SK-N-SH (cell line): ENCODE results near the gene ACSF3. TPM values are rescaled to one million over a fixed set of nuclear protein-coding genes. Genes with fewer than 3 reads are reported as not detected.

ENCODE experiments used
- CTCF ChIA-PET: fragments of 300-600, 350-600 bp; formaldehyde crosslinking; extraction: SDS; loops from one replicate; lab custom pipeline; 2021; lab: Yijun Ruan, JAX
- POLR2A ChIA-PET: fragments of 350-600 bp; sonication (Branson Sonifier 250); formaldehyde crosslinking; extraction: SDS; loops from one replicate; lab custom pipeline; 2020; ENCODE audit warnings: antibody characterized with exemption, inconsistent platforms; lab: Yijun Ruan, JAX
- DNase-seq: peaks from one replicate; pipeline ENCODE4 v3.0.0; 2012
- H2AFZ ChIP-seq: fragments of 200-600 bp; sonication (generic); 2 replicates; pipeline ENCODE4 v1.8.1; 2016; ENCODE audit warnings: antibody characterized with exemption, mild to moderate bottlenecking, low read depth
- H3F3A ChIP-seq: fragments of 200-600 bp; sonication (generic); replicated peaks from 2 replicates; pipeline ENCODE3; 2016; ENCODE audit warnings: antibody characterized with exemption, mild to moderate bottlenecking; ENCODE audit not compliant: insufficient read depth
- H3K27ac ChIP-seq, 2 experiments: fragments of 200-500 bp in 1 of 2; fragments of 200-600 bp in 1 of 2; sonication (Bioruptor generic) in 1 of 2; sonication (generic), shearing (Covaris generic) in 1 of 2; 2 replicates each; pipeline versions ENCODE4 v1.5.1 to v1.6.1; 2014 to 2016; ENCODE audit warnings: low read depth in 2 of 2, inconsistent platforms in 1 of 2, low read length in 1 of 2, mild to moderate bottlenecking in 1 of 2, mixed read lengths in 1 of 2
- H3K27me3 ChIP-seq: fragments of 200-600 bp; sonication (generic), shearing (Covaris generic); 2 replicates; pipeline ENCODE4 v1.6.1; 2016; ENCODE audit warnings: mixed run types; ENCODE audit not compliant: insufficient read depth
- H3K36me3 ChIP-seq, 2 experiments: fragments of 200-500 bp in 1 of 2; fragments of 200-600 bp in 1 of 2; sonication (Bioruptor generic) in 1 of 2; sonication (generic) in 1 of 2; replicated peaks in 1 of 2; 2 replicates each; pipeline versions ENCODE3 to v1.5.1; 2014 to 2016; ENCODE audit warnings: low read length in 1 of 2, mild to moderate bottlenecking in 1 of 2; ENCODE audit not compliant: insufficient read depth in 2 of 2, control insufficient read depth in 1 of 2
- H3K4me1 ChIP-seq, 2 experiments: fragments of 200-500 bp in 1 of 2; fragments of 200-600 bp in 1 of 2; sonication (Bioruptor generic) in 1 of 2; sonication (generic), shearing (Covaris generic) in 1 of 2; 2 replicates each; pipeline versions ENCODE4 v1.5.1 to v1.6.1; 2014 to 2016; ENCODE audit warnings: low read depth in 1 of 2, low read length in 1 of 2, mixed run types in 1 of 2; ENCODE audit not compliant: insufficient read depth in 2 of 2, control insufficient read depth in 1 of 2
- H3K4me2 ChIP-seq: fragments of 200-600 bp; sonication (generic), shearing (Covaris generic); 2 replicates; pipeline ENCODE4 v1.6.1; 2017; ENCODE audit warnings: mixed run types
- H3K4me3 ChIP-seq, 2 experiments: fragments of 200-500 bp in 1 of 2; fragments of 200-600 bp in 1 of 2; sonication (Bioruptor generic) in 1 of 2; sonication (generic), shearing (Covaris generic) in 1 of 2; 2 replicates each; pipeline versions ENCODE4 v1.5.1 to v1.8.1; 2014 to 2016; ENCODE audit warnings: low read depth in 2 of 2, inconsistent platforms in 1 of 2, low read length in 1 of 2, mild to moderate bottlenecking in 1 of 2, mixed read lengths in 1 of 2, moderate library complexity in 1 of 2
- H3K79me2 ChIP-seq: fragments of 200-600 bp; sonication (generic); 2 replicates; pipeline ENCODE4 v1.8.1; 2017; ENCODE audit warnings: mild to moderate bottlenecking; ENCODE audit not compliant: insufficient read depth
- H3K9ac ChIP-seq: fragments of 200-600 bp; sonication (generic); 2 replicates; pipeline ENCODE4 v1.6.1; 2017; ENCODE audit warnings: mixed run types
- H3K9me2 ChIP-seq: fragments of 200-600 bp; sonication (generic); 2 replicates; pipeline ENCODE4 v1.6.1; 2017; ENCODE audit warnings: mixed run types
- H3K9me3 ChIP-seq: fragments of 200-600 bp; sonication (generic); 2 replicates; pipeline ENCODE4 v1.6.1; 2017; ENCODE audit warnings: mixed run types, mild to moderate bottlenecking, moderate library complexity
- H4K20me1 ChIP-seq: fragments of 200-600 bp; sonication (generic); 2 replicates; pipeline ENCODE4 v1.6.1; 2017; ENCODE audit warnings: mild to moderate bottlenecking, mixed run types; ENCODE audit not compliant: insufficient read depth
- ELF1 ChIP-seq: IDR thresholded peaks from 2 replicates; pipeline ENCODE4 v1.4.0; 2012
- GABPA ChIP-seq: IDR thresholded peaks from 2 replicates; pipeline ENCODE4 v1.4.0; 2012; ENCODE audit warnings: low read depth, mild to moderate bottlenecking
- GATA2 ChIP-seq: sonication (generic); formaldehyde crosslinking; IDR thresholded peaks from 2 replicates; pipeline ENCODE4 v1.5.0; 2020; ENCODE audit warnings: mild to moderate bottlenecking, missing genetic modification reagents
- IRF3 ChIP-seq: fragments of 150-350 bp; IDR thresholded peaks from 2 replicates; pipeline ENCODE4 v1.6.1; 2016; ENCODE audit warnings: mild to moderate bottlenecking, low read depth, low read length
- JUND ChIP-seq: IDR thresholded peaks from 2 replicates; pipeline ENCODE4 v1.4.0; 2012
- MAX ChIP-seq: IDR thresholded peaks from 2 replicates; pipeline ENCODE4 v1.4.0; 2012; ENCODE audit warnings: low read depth
- MXI1 ChIP-seq: IDR thresholded peaks from 2 replicates; pipeline ENCODE4 v1.6.1; 2012; ENCODE audit warnings: mild to moderate bottlenecking, low read depth, low read length, improper control_type of control experiment
- NRF1 ChIP-seq: IDR thresholded peaks from 2 replicates; pipeline ENCODE4 v1.6.1; 2012; ENCODE audit warnings: low read depth, mild to moderate bottlenecking, low read length
- POLR2AphosphoS5 ChIP-seq: IDR thresholded peaks from 2 replicates; pipeline ENCODE4 v1.6.1; 2012; ENCODE audit warnings: low read depth, low read length
- RAD21 ChIP-seq: IDR thresholded peaks from 2 replicates; pipeline ENCODE4 v1.6.1; 2012; ENCODE audit warnings: mild to moderate bottlenecking, low read length
- REST ChIP-seq: IDR thresholded peaks from 2 replicates; pipeline ENCODE4 v1.6.1; 2012; ENCODE audit warnings: mild to moderate bottlenecking, low read depth, low read length, moderate library complexity
- RXRA ChIP-seq: IDR thresholded peaks from 2 replicates; pipeline ENCODE4 v1.4.0; 2012; ENCODE audit warnings: low read depth, mild to moderate bottlenecking, borderline replicate concordance
- SIN3A ChIP-seq: IDR thresholded peaks from 2 replicates; pipeline ENCODE4 v1.6.1; 2012; ENCODE audit warnings: low read depth, mild to moderate bottlenecking, low read length, moderate library complexity, borderline replicate concordance
- SMC3 ChIP-seq: IDR thresholded peaks from 2 replicates; pipeline ENCODE4 v1.6.1; 2012; ENCODE audit warnings: low read depth, low read length, improper control_type of control experiment
- TAF1 ChIP-seq: IDR thresholded peaks from 2 replicates; pipeline ENCODE4 v1.6.1; 2012; ENCODE audit warnings: low read depth, mild to moderate bottlenecking, low read length, moderate library complexity, borderline replicate concordance
- TEAD4 ChIP-seq: IDR thresholded peaks from 2 replicates; pipeline ENCODE4 v1.4.0; 2012; ENCODE audit warnings: mild to moderate bottlenecking, borderline replicate concordance; ENCODE audit not compliant: insufficient read depth
- USF1 ChIP-seq: IDR thresholded peaks from 2 replicates; pipeline ENCODE4 v1.4.0; 2012; ENCODE audit warnings: low read depth, borderline replicate concordance
- YY1 ChIP-seq: IDR thresholded peaks from 2 replicates; pipeline ENCODE4 v1.4.0; 2012; ENCODE audit warnings: low read depth, mild to moderate bottlenecking
- ZBTB33 ChIP-seq: IDR thresholded peaks from 2 replicates; pipeline ENCODE4 v1.4.0; 2012; ENCODE audit warnings: low read depth, borderline replicate concordance
- WGBS: methylation state at CpG from one replicate; pipeline ENCODE4 v1.1.6; 2017; ENCODE audit warnings: low lambda C conversion rate; 5-methylcytosine and 5-hydroxymethylcytosine counted together
- polyA plus RNA-seq, 3 experiments: library from polyadenylated mRNA; depleted of rRNA; stranded (reverse); fragments of >200 nt; gene quantifications; 2 replicates each; pipeline ENCODE4 v1.2.3, GENCODE V29; 2012

Gene ACSF3
- polyA plus RNA-seq, 1 of the 3 experiments (the other 2 are of a cell fraction), result 18.8 TPM

- Histone ChIP-seq H3K79me2 (peaks cover 16% of the 10 kb centered on the region), H3K9me3 (no peaks in the 10 kb centered on the region), H3K9ac (no peak overlapping the region), H3K4me2 (no peak overlapping the region), H3K4me1 (peaks cover 7 to 10% of the 10 kb centered on the region in 2 experiments; a peak in 2 of 4 replicates), H3K27me3 (peaks cover 31% of the 10 kb centered on the region), H3K36me3 (no peaks in the 10 kb centered on the region), H3K9me2 (no peaks in the 10 kb centered on the region), H2AFZ (no peak overlapping the region), H4K20me1 (no peaks in the 10 kb centered on the region), H3K4me3 (no peak overlapping the region), H3F3A (no peaks in the 10 kb centered on the region), H3K27ac (no peak overlapping the region)
- ChIA-PET CTCF (no interaction called here), POLR2A (no interaction called here)
- WGBS, result 35% methylated on average over 16 of the region's 16 CpGs
- no peak for DNase-seq
- TF ChIP-seq TEAD4 (no peak), NRF1 (no peak), IRF3 (no peak), TAF1 (no peak), POLR2AphosphoS5 (no peak), GABPA (no peak), RXRA (no peak), ELF1 (no peak), JUND (no peak), USF1 (no peak), GATA2 (CRISPR knock-in tag) (no peak), SMC3 (no peak), YY1 (no peak), MAX (no peak), REST (no peak), MXI1 (no peak), ZBTB33 (no peak), RAD21 (no peak), SIN3A (no peak)
Observed at GRCh38 chr16:89090182-89090630, 3.4 kb upstream of the ACSF3 start.
